Activated CD8-positive, alpha-beta memory T cell treated with anti-CD3 and anti-CD28 coated beads, Interleukin-2, amount 50 U/mL, for 1 hour (primary cell): ENCODE data around the gene GBX2.
"Not testable (repeated sequence)": the region's sequence is repeated elsewhere in the genome, so short reads cannot be mapped to it uniquely, and the experiment has no call there.

Experiments
- DNase-seq: peaks from one replicate; pipeline ENCODE4 v3.0.0-alpha.2; 2020; ENCODE audit errors: extremely low read depth

The GBX2 gene

DNA sequence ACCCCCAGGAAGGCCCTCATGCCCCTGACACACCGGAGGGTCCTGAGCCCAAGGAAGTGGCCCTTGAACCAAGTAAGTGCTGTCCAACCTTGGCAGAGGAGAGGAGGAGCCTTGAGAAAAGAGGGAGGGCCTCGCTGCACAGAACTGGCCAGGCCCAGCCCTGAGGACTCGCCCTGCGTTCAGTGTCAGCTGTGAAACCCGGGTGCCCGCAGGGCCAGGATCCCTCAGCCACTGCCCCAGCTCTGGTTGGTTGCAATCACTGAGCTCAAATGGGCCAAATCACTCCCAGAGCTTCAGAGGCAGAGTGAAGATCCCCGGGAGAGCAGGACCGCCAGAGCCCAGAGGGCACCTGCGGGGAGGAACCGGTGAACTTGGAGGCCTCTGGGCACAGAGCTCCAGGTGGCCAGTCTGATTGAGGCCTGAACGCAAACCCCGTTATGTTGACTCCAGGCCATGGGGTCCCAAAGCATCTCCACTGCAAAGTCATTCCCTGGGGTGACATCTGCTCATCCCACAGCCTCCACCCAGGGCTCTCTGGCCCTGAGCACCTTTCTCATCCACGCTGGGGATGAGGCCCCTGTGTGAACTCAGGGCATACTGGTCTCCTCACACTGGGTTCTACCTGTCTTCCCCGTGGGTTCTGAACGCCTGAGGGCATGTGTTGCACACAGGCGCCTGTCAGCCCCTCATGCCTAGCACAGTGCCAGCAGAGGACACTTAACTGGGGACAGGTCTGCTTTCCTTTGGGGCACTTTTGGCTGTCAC lies 11.9 kb downstream of the GBX2 start:
- no peak for DNase-seq

DNA sequence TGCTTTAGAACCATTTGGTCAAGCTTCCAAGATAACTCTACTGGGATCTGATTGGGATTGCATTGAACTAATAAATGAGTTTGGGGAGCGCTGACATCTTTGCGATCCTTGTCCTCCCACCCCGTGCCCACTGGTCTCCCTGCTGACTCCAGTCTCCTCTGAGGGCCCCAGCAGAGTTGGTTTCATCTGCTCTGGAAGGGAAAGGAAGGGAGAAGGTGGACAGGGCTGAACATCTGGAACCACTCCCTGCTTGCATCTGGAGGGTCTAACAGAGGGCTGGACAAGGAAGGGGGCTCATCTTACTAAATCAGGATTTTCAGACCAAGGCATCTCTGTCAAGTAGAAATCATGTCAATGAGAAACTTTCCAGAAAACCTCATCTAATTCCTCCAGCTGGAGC lies 12.8 kb downstream of the GBX2 start:
- no peak for DNase-seq

GRCh38 chr2:236146436-236146835 lies 21.8 kb downstream of the GBX2 start:
- no peak for DNase-seq

- no peak for DNase-seq
These were observed 24.4 kb downstream of the GBX2 start for GRCh38 chr2:236143811-236144210.

- DNase-seq: not testable (repeated sequence)
These were observed 26.6 kb downstream of the GBX2 start for GRCh38 chr2:236141616-236142015.

DNA sequence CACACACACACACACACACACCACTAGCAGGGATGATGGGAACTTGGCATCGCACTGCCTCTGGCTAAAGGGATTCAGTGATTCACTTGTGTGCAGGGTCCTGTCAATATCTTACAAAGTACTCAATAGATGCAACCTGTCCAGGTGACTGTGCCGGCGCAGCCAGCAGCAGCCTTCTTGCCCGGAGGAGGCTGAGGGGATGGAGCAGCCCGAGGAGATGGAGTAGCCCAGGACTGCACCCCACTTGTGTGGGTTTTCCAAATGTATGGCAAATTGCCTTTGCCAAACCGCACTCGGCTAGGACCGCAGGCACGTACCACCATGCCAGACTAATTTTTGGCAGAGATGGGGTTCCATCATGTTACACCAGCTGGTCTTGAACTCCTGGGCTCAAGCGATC lies 31.1 kb downstream of the GBX2 start:
- no peak for DNase-seq

GRCh38 chr2:236136538-236136937 lies 31.6 kb downstream of the GBX2 start:
- DNase-seq: no peak

DNA sequence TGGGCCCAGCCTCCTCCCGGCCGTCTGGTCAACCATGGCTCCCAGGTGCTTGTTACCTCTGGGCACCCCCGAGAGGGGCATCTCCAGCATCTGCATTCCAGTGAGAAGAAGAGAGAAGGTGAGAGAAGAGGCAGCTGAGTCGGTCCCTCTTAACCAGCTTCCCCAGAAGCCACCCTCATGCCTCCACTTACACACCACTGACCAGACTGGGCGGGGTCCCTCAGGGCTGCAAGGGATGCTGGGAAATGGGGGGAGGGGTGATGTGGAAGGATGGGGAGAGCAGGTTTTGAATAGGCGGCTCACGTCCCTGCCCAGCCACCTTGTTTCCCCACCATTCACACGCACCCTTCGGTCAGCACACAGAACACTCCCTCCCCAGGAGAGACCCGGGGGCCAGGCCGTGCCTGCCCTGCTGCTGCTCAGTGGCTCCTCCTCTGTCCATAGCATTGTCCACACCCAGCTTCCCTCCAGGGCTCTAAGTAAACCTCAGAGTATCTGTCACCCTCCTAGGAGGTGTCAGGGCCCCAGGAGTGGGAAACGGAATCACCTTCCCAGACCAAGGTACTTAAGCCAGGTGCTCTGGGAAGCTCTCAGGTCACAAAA lies 34.7 kb downstream of the GBX2 start:
- DNase-seq: no peak

DNA sequence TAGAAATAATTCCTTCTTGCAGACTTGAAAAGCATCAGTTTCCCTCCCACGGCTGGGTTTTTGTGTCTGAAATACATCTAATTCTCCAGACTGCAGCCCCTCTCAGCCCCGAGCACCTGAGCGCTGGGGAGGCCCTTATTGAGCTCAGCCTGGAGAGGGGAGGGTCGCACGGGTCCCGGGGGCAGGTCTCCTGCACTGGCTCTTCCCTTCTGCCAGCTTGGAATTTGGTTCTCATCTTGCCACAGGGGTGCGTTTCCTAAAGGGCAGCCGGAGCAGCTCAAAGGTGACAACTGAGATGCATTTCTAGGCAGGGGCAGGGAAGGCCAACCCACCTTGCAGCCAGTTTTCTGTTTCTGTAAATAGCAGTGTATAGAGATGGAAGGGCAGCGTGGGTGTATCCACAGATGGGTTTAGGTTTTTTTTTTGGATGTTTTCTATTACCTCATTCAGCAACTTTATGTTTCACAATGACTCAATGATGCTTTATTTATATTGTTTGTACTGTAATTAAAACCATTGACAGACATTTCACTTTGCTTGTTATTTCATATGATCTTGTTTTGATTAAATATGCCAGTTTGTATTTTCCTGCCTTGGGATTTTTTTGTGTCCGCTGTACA lies 37.0 kb downstream of the GBX2 start:
- no peak for DNase-seq

DNA sequence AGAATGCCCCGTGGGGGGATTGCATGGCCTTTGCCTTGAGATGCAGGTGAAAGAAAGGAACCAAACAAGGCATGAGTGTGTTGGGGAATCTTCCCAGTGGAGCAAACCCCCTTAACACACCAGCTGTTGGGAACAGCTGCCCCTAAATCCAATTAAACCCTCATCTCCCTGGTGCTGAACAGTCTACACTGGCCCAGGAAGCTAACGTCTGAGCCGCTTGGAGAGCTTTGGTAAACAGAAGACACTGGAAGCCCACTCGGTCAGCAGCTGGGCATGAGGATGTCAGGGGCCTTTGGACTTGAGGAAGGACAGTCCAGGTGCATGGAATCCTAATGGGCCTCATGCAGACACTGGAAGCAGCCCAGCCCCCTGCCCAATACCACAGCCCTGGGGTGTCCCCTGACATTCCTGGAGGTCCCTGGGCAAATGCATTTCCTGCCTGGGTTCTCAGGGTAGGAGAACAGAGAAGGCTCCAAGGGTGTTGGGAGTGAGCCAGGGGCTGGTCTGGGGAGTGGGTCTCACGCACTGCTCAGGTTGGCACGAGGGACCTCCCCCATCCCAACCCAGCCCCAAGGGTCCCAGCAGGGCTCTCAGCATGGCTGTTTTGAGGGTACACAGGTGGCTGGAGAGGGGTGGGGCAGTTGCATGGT lies 37.7 kb downstream of the GBX2 start:
- DNase-seq: no peak

DNA sequence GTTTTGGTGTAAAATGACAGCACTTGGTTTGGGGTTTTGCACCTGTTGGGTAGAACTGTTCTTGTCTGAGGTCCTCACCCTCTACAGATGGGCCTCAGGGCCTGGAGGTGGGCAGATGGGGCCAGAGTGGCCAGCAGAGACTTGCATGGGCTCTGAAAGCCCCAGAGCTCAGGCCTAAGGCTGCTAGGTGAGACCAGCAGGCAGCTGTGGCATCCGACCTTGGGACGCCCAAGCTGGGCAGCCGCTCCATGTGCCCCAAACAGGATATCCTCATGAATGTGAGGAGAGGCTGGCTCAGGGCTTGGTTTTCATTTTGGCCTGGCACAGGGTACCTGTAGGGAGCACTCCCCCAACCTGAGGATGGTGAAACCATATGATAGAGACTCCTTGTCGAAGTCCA lies 38.3 kb downstream of the GBX2 start:
- no peak for DNase-seq

- no peak for DNase-seq
These were observed 39.9 kb downstream of the GBX2 start for GRCh38 chr2:236128321-236128720.

DNA sequence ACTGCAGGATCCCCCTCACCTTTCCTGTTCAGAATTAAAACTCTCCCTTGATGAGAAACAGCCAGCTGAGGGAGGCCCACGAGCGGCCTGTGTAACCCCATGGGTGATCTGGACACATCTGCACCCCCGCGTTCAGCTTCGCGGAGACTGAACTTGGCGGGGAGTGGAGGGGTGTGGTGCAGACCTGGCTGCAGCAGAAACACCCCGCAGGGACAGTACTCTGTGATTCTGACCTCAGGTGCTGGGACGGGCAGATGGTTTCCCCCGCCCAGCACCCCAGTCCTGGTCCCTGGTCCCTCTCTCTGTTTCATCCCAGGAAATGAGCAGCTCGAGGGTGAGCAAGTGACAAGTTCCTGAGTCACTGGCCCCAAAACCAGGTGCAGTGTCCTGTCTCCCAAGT lies 41.2 kb downstream of the GBX2 start:
- no peak for DNase-seq

DNA sequence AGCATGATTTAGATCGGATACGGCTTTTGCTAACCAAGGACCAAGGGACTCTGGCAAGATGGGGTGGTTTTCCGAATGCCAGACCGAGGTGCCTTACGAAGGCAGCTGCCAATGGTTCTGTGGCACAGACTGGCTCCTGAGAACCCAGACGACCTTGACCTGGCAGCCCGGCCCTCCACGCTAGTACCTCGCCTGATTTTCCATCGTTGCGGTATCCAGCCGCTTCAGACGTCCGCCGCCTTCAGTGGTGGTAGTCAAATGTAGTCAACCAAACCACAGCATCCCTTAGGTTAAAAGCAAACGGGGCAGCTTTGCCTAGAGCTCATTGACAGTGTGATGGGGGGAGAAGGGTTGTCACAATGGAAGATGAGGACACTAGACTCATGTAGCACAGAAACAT lies 42.6 kb downstream of the GBX2 start:
- DNase-seq: no peak

GRCh38 chr2:236124182-236124893 lies 43.8 kb downstream of the GBX2 start:
- no peak for DNase-seq

GRCh38 chr2:236123716-236124115 lies 44.5 kb downstream of the GBX2 start:
- DNase-seq: no peak

DNA sequence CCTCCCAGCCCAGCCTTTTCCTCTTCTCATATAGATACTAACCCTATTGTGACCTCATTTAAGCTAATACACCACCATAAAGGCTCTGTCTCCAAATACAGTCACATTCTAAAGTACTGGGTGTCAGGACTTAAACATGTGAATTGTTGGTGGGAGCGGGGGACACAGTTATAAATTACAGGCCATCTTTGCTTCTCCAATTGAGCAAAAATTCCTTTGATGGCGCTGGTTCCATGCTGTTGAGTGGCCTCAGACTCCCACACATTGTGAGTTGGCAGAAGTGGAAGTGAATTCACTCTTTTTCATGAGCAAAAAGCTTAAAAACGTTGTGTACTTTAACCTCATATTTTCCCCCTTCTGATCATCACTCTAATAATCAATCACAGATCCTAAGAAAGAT lies 46.0 kb downstream of the GBX2 start:
- no peak for DNase-seq

DNA sequence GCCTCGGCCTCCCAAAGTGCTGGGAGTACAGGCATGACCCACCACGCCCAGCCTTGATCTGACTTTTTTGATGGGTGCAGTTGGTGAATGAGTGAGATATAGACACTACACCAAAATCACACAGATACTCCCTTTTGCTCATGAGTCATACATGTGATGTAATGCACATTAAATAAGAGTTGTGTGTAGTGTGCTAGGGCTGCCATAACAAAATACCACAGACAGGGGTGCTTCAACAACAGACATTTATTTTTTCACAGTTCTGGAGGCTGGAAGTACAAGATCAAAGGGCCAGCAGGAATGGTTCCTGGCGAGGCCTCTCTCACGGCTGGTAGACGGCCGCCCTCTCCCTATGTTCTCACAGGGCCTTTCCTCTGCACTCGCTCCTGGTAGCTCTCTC lies 46.6 kb downstream of the GBX2 start:
- DNase-seq: no peak

DNA sequence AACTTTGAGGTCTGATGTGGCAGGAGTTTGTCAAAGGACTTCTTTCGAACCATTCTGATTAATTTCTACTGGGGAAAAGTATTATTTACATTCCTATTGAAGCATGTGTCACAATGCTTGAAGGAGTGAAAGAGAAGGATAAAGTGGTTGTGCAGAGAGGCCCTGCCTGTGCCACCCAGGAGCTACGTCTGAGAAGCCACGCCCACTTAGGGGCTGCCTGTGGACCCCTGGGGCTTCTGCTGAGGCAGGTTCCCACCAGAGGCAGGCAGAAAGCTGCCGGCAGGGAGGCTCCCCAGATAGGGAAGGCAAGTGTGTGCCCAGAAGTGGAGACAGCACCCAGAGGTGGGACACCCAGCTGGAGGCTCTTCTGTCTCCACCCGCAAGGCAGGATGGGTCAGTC lies 47.4 kb downstream of the GBX2 start:
- no peak for DNase-seq

- DNase-seq: no peak
These were observed 48.0 kb downstream of the GBX2 start for GRCh38 chr2:236120141-236120601.

GRCh38 chr2:236119476-236119875 lies 48.7 kb downstream of the GBX2 start:
- DNase-seq: no peak

- no peak for DNase-seq
These were observed 49.2 kb downstream of the GBX2 start for GRCh38 chr2:236119003-236119402.
